ENCODE measurements around the gene CNTNAP2. TPM values are rescaled to one million over a fixed set of nuclear protein-coding genes. Genes with fewer than 3 reads are reported as not detected.

Gene CNTNAP2
- total RNA-seq, 1 donor from 2014 or later = 2.8 TPM

- DNase-seq (ENCODE audit: low read depth in 2 of 2) = no peak
Observed at GRCh38 chr7:146764458-146764857, 647.9 kb downstream of the CNTNAP2 start.

- no peak for DNase-seq (ENCODE audit: low read depth in 2 of 2)
Observed at GRCh38 chr7:146768957-146769356, 652.4 kb downstream of the CNTNAP2 start.

GRCh38 chr7:146772601-146773000 lies 656.0 kb downstream of the CNTNAP2 start:
- no peak for DNase-seq (ENCODE audit: low read depth in 2 of 2)

GRCh38 chr7:146773506-146773905 lies 656.9 kb downstream of the CNTNAP2 start:
- no peak for DNase-seq (ENCODE audit: low read depth in 2 of 2)

- DNase-seq (ENCODE audit: low read depth in 2 of 2) = no peak
Observed at GRCh38 chr7:146781352-146782116, 664.9 kb downstream of the CNTNAP2 start.

GRCh38 chr7:146787266-146787665 lies 670.7 kb downstream of the CNTNAP2 start:
- no peak for DNase-seq (ENCODE audit: low read depth in 2 of 2)

- DNase-seq (ENCODE audit: low read depth in 2 of 2) = no peak
Observed at GRCh38 chr7:146788008-146788407, 671.4 kb downstream of the CNTNAP2 start.

GRCh38 chr7:146791344-146792285 lies 675.0 kb downstream of the CNTNAP2 start:
- no peak for DNase-seq (ENCODE audit: low read depth in 2 of 2)

GRCh38 chr7:146804620-146805019 lies 688.0 kb downstream of the CNTNAP2 start:
- no peak for DNase-seq (ENCODE audit: low read depth in 2 of 2)

- no peak for DNase-seq (ENCODE audit: low read depth in 2 of 2)
Observed at GRCh38 chr7:146805082-146805481, 688.5 kb downstream of the CNTNAP2 start.

GRCh38 chr7:146826329-146826728 lies 709.7 kb downstream of the CNTNAP2 start:
- no peak for DNase-seq (ENCODE audit: low read depth in 2 of 2)

GRCh38 chr7:146830686-146831085 lies 714.1 kb downstream of the CNTNAP2 start:
- DNase-seq (ENCODE audit: low read depth in 2 of 2) = no peak

- DNase-seq (ENCODE audit: low read depth in 2 of 2) = no peak
Observed at GRCh38 chr7:146831875-146832274, 715.3 kb downstream of the CNTNAP2 start.

- no peak for DNase-seq (ENCODE audit: low read depth in 2 of 2)
Observed at GRCh38 chr7:146844405-146844804, 727.8 kb downstream of the CNTNAP2 start.

GRCh38 chr7:146858690-146859089 lies 742.1 kb downstream of the CNTNAP2 start:
- no peak for DNase-seq (ENCODE audit: low read depth in 2 of 2)

GRCh38 chr7:146861701-146862100 lies 745.1 kb downstream of the CNTNAP2 start:
- DNase-seq (ENCODE audit: low read depth in 2 of 2) = no peak

- no peak for DNase-seq (ENCODE audit: low read depth in 2 of 2)
Observed at GRCh38 chr7:146862415-146862814, 745.8 kb downstream of the CNTNAP2 start.

- DNase-seq (ENCODE audit: low read depth in 2 of 2) = no peak
Observed at GRCh38 chr7:146864644-146865043, 748.0 kb downstream of the CNTNAP2 start.

GRCh38 chr7:146865696-146866095 lies 749.1 kb downstream of the CNTNAP2 start:
- DNase-seq (ENCODE audit: low read depth in 2 of 2) = no peak

- no peak for DNase-seq (ENCODE audit: low read depth in 2 of 2)
Observed at GRCh38 chr7:146874722-146875121, 758.1 kb downstream of the CNTNAP2 start.

- DNase-seq (ENCODE audit: low read depth in 2 of 2) = no peak
Observed at GRCh38 chr7:146875237-146875785, 758.7 kb downstream of the CNTNAP2 start.

- no peak for DNase-seq (ENCODE audit: low read depth in 2 of 2)
Observed at GRCh38 chr7:146875981-146876380, 759.4 kb downstream of the CNTNAP2 start.
